ENCODE data around the gene CDK13.

DNA sequence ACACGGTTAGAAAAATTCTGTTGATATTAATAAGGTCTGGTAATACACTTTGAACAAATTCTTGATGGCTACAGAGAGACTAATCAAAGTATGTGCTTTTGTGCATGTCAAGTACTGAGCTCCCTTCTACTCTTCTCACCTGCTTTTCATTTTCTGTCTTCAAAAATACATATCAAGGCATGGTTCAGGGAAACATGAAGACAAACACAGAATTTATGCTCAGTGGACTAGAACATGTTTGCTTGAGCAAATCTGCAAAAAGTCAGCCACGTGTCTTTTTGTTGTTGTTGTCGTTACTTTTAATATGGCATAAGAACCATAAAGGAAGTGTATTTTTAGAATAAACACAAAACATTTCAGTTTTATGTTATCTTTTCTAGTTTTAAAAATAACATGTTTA lies 21.9 kb downstream of the CDK13 start:
- TF ChIP-seq POLR2A (IDR thresholded peaks at IDR 0.05), result no peak
- TF ChIP-seq, protein P1, sequence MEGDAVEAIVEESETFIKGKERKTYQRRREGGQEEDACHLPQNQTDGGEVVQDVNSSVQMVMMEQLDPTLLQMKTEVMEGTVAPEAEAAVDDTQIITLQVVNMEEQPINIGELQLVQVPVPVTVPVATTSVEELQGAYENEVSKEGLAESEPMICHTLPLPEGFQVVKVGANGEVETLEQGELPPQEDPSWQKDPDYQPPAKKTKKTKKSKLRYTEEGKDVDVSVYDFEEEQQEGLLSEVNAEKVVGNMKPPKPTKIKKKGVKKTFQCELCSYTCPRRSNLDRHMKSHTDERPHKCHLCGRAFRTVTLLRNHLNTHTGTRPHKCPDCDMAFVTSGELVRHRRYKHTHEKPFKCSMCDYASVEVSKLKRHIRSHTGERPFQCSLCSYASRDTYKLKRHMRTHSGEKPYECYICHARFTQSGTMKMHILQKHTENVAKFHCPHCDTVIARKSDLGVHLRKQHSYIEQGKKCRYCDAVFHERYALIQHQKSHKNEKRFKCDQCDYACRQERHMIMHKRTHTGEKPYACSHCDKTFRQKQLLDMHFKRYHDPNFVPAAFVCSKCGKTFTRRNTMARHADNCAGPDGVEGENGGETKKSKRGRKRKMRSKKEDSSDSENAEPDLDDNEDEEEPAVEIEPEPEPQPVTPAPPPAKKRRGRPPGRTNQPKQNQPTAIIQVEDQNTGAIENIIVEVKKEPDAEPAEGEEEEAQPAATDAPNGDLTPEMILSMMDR (IDR thresholded peaks at IDR 0.05), result no peak
